Kidney (tissue), 14 donors: ENCODE results near the gene ADD2. TPM values are rescaled to one million over a fixed set of nuclear protein-coding genes. Genes with fewer than 3 reads are reported as not detected.

Experiments used
- DNase-seq, 5 donors: peaks; one replicate each; pipeline ENCODE4 v3.0.0-alpha.2; 2013 to 2020
- FAIRE-seq: peaks from 2 replicates; lab custom pipeline; 2012; peaks lifted over from hg19 to GRCh38; lab: Jason Lieb, UNC
- H3K27ac ChIP-seq, 2 donors: one replicate each; pipeline ENCODE4 v1.7.0; 2013; ENCODE audit warnings: low read depth in 2 of 2, low read length in 2 of 2, inconsistent platforms in 1 of 2
- H3K27me3 ChIP-seq: one replicate; pipeline ENCODE4 v1.7.1; 2013; ENCODE audit warnings: low read length, inconsistent platforms; ENCODE audit not compliant: control insufficient read depth, insufficient read depth
- H3K36me3 ChIP-seq, 3 donors: one replicate each; pipeline versions ENCODE4 v1.7.0 to v1.7.1; 2013; ENCODE audit warnings: low read length in 3 of 3, control low read depth in 1 of 3, inconsistent platforms in 1 of 3; ENCODE audit not compliant: insufficient read depth in 3 of 3, control insufficient read depth in 2 of 3
- H3K4me1 ChIP-seq, 3 donors: one replicate each; pipeline versions ENCODE4 v1.7.0 to v1.7.1; 2013; ENCODE audit warnings: low read length in 3 of 3, inconsistent platforms in 1 of 3, low read depth in 1 of 3; ENCODE audit not compliant: control insufficient read depth in 2 of 3, insufficient read depth in 2 of 3
- H3K4me3 ChIP-seq, 3 donors: one replicate each; pipeline versions ENCODE4 v1.7.0 to v1.8.1; 2013; ENCODE audit warnings: low read length in 3 of 3, control low read depth in 1 of 3, inconsistent platforms in 1 of 3
- H3K9ac ChIP-seq, 3 donors: one replicate each; pipeline versions ENCODE4 v1.7.0 to v1.7.1; 2013; ENCODE audit warnings: low read length in 3 of 3, control low read depth in 1 of 3, inconsistent platforms in 1 of 3
- H3K9me3 ChIP-seq, 3 donors: one replicate each; pipeline versions ENCODE4 v1.7.0 to v1.7.1; 2013; ENCODE audit warnings: low read length in 3 of 3, control low read depth in 1 of 3, inconsistent platforms in 1 of 3; ENCODE audit not compliant: control insufficient read depth in 2 of 3, insufficient read depth in 1 of 3
- CTCF ChIP-seq: IDR thresholded peaks from 3 replicates; pipeline ENCODE4 v1.5.1; 2012; ENCODE audit warnings: mild to moderate bottlenecking, moderate library complexity, borderline replicate concordance; ENCODE audit not compliant: insufficient read depth; ENCODE audit errors: extremely low read depth
- intact Hi-C: fragments of 100-400 bp; cut with DNase I; formaldehyde crosslinking; loops from one replicate; pipeline ENCODE4 v1.11.1; 2022
- polyA plus RNA-seq: library from polyadenylated mRNA; stranded (reverse); fragments of 350-450 nt; fragmentation: Illumina TruSeq; extraction: RNeasy Lipid Tissue Mini Kit (QIAGEN cat#74804); gene quantifications from one replicate; pipeline ENCODE4 v1.2.3, GENCODE V29; 2014; ENCODE audit warnings: low read depth, low replicate concordance; ENCODE audit not compliant: insufficient read depth
- total RNA-seq: library from RNA; stranded (reverse); fragmentation: NEBNext Ultra II Directional; extraction: Animal tissue kit (Norgen Biotek cat#: 25700); gene quantifications from one replicate; pipeline ENCODE4 v1.2.1, GENCODE V29; 2021
- donor health status: control.
- donor health status: control.
- donor health status: control.
- donor health status: control.
- donor health status: control.
- donor health status: DM: yes; HTN: yes; CAD: no.
- donor health status: Normal renal cell carcinoma (clear cell type).

ADD2 gene
- total and polyA plus RNA-seq, 2 donors from 2014 or later = 2.9 TPM; not detected in 1

- no peaks in the 10 kb centered on the region for H3K36me3 ChIP-seq
- DNase-seq (no peak), FAIRE-seq (no peak)
- no peak for TF ChIP-seq CTCF
- H3K27me3 ChIP-seq = no peaks in the 10 kb centered on the region
- H3K9ac ChIP-seq = no peak overlapping the region
- no peaks in the 10 kb centered on the region for H3K9me3 ChIP-seq
- intact Hi-C loops = no loop called here
- H3K4me3 ChIP-seq = no peak overlapping the region
- no peak overlapping the region for H3K27ac ChIP-seq
- no peaks in the 10 kb centered on the region for H3K4me1 ChIP-seq
Observed at GRCh38 chr2:70724366-70724765, 43.6 kb downstream of the ADD2 start.

- H3K27me3 ChIP-seq = no peaks in the 10 kb centered on the region
- no peaks in the 10 kb centered on the region for H3K36me3 ChIP-seq
Observed at GRCh38 chr2:70723286-70723885, 44.6 kb downstream of the ADD2 start.

GRCh38 chr2:70720124-70720523, 47.9 kb downstream of the ADD2 start:
- Histone ChIP-seq H3K9ac (no peak overlapping the region), H3K9me3 (no peaks in the 10 kb centered on the region), H3K4me3 (no peak overlapping the region), H3K27me3 (no peaks in the 10 kb centered on the region), H3K4me1 (no peaks in the 10 kb centered on the region), H3K36me3 (no peaks in the 10 kb centered on the region), H3K27ac (no peak overlapping the region)
- no peak for TF ChIP-seq CTCF
- FAIRE-seq = no peak
- no peak for DNase-seq
- intact Hi-C loops = no loop called here

More at GRCh38 chr2:70723286-70723885, 44.6 kb downstream of the ADD2 start:
- H3K27ac ChIP-seq = no peak overlapping the region
- H3K4me3 ChIP-seq = no peak overlapping the region
- intact Hi-C loops = no loop called here
- FAIRE-seq = no peak
- TF ChIP-seq CTCF = no peak
- DNase-seq = no peak
- H3K9ac ChIP-seq = no peak overlapping the region
- no peaks in the 10 kb centered on the region for H3K4me1 ChIP-seq
- no peaks in the 10 kb centered on the region for H3K9me3 ChIP-seq

GRCh38 chr2:70719231-70719630, 48.8 kb downstream of the ADD2 start:
- H3K9me3 ChIP-seq = no peaks in the 10 kb centered on the region
- intact Hi-C loops = no loop called here
- TF ChIP-seq CTCF = no peak
- FAIRE-seq = no peak
- DNase-seq = no peak
- H3K9ac ChIP-seq = no peak overlapping the region
- no peaks in the 10 kb centered on the region for H3K27me3 ChIP-seq
- no peak overlapping the region for H3K27ac ChIP-seq
- no peak overlapping the region for H3K4me3 ChIP-seq
- no peaks in the 10 kb centered on the region for H3K4me1 ChIP-seq
- no peaks in the 10 kb centered on the region for H3K36me3 ChIP-seq
